Loucy (cell line): ENCODE data around the gene CDKN2C.

Experiments used
- EZH2phosphoT487 ChIP-seq: fragments of 200-600 bp; IDR thresholded peaks from 2 replicates; pipeline ENCODE4 v1.6.1; 2018; ENCODE audit warnings: antibody characterized with exemption, mild to moderate bottlenecking, moderate library complexity, borderline replicate concordance
- TF ChIP-seq, protein P1 (sequence below): fragments of 200-600 bp; sonication (generic); conservative IDR thresholded peaks from 2 replicates; pipeline ENCODE4 v1.5.1; 2014; ENCODE audit warnings: mild to moderate bottlenecking, antibody characterized with exemption, low read length

DNA sequence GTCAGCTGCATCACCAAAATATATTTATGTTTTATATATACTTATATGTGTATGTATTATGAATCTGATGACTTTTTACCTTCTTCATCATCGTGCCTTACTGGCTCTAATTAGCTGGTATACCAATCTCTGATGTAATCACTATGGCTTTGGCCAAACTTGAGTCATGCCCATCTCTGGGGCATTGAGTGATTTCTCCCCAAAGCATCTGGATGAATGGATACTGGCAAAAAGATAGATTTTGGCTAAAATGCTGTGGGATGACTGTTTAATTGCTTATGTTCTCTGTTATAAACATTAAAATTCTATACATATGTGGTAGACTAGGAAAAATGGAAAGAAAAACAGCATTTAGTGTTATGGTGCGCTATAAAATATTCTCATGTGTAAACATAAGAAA, 19.6 kb downstream of the CDKN2C start:
- TF ChIP-seq, protein P1, sequence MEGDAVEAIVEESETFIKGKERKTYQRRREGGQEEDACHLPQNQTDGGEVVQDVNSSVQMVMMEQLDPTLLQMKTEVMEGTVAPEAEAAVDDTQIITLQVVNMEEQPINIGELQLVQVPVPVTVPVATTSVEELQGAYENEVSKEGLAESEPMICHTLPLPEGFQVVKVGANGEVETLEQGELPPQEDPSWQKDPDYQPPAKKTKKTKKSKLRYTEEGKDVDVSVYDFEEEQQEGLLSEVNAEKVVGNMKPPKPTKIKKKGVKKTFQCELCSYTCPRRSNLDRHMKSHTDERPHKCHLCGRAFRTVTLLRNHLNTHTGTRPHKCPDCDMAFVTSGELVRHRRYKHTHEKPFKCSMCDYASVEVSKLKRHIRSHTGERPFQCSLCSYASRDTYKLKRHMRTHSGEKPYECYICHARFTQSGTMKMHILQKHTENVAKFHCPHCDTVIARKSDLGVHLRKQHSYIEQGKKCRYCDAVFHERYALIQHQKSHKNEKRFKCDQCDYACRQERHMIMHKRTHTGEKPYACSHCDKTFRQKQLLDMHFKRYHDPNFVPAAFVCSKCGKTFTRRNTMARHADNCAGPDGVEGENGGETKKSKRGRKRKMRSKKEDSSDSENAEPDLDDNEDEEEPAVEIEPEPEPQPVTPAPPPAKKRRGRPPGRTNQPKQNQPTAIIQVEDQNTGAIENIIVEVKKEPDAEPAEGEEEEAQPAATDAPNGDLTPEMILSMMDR, result no peak
- TF ChIP-seq EZH2phosphoT487, result no peak
